ENCODE measurements around the gene CTAG2. TPM values are rescaled to one million over a fixed set of nuclear protein-coding genes. Genes with fewer than 3 reads are reported as not detected.

Gene CTAG2
- not detected in 2 replicates for total RNA-seq

GRCh38 chrX:154653413-154653812 lies at the start of gene CTAG2:
Gene CTAG2 (minus strand): TSS chrX:154653579. CDS start chrX:154653515, 64 bp downstream.

GRCh38 chrX:154619182-154619581 lies 34.2 kb downstream of the CTAG2 start, which contains the start of gene CTAG1B:
Gene CTAG1B (minus strand): TSS chrX:154619282. CDS start chrX:154619218, 64 bp downstream.

Other genes starting within 250 kb of the CTAG2 start
- 128 and 141 TPM in 2 replicates for gene DNASE1L1, start 244.3 kb downstream of the CTAG2 start, total RNA-seq
- gene TAFAZZIN, start 242.0 kb downstream of the CTAG2 start, total RNA-seq: 13.3 and 16.0 TPM in 2 replicates
- 55.6 and 70.9 TPM in 2 replicates for gene ATP6AP1, start 224.9 kb downstream of the CTAG2 start, total RNA-seq
- 90.6 and 111 TPM in 2 replicates for gene GDI1, start 216.4 kb downstream of the CTAG2 start, total RNA-seq
- gene FAM50A, start 209.4 kb downstream of the CTAG2 start, total RNA-seq: 107 and 133 TPM in 2 replicates
- gene PLXNA3, start 195.3 kb downstream of the CTAG2 start, total RNA-seq: 20.3 and 22.1 TPM in 2 replicates
- 14.2 and 20.3 TPM in 2 replicates for gene LAGE3, start 174.3 kb downstream of the CTAG2 start, total RNA-seq
- 35.7 and 43.7 TPM in 2 replicates for gene UBL4A, start 167.0 kb downstream of the CTAG2 start, total RNA-seq
- gene SLC10A3, start 162.9 kb downstream of the CTAG2 start, total RNA-seq: 15.9 and 16.5 TPM in 2 replicates
- gene FAM3A, start 137.3 kb downstream of the CTAG2 start, total RNA-seq: 29.7 and 31.0 TPM in 2 replicates
- 73.5 and 79.2 TPM in 2 replicates for gene G6PD, start 106.7 kb downstream of the CTAG2 start, total RNA-seq
- gene IKBKG, start 106.0 kb downstream of the CTAG2 start, total RNA-seq: 13.6 and 13.8 TPM in 2 replicates
- gene CTAG1A, start 68.4 kb downstream of the CTAG2 start, total RNA-seq: not detected in 2 replicates
- gene CTAG1B, start 34.3 kb downstream of the CTAG2 start, total RNA-seq: not detected in 2 replicates
- gene GAB3, start 97.5 kb upstream of the CTAG2 start, total RNA-seq: 3.2 and 4.1 TPM in 2 replicates
- 26.3 and 42.4 TPM in 2 replicates for gene DKC1, start 109.3 kb upstream of the CTAG2 start, total RNA-seq
- gene MPP1, start 151.9 kb upstream of the CTAG2 start, total RNA-seq: 19.9 and 23.0 TPM in 2 replicates
- gene SMIM9, start 181.1 kb upstream of the CTAG2 start, total RNA-seq: not detected in 2 replicates
- 2.0 and 2.8 TPM in 2 replicates for gene F8A1, start 232.8 kb upstream of the CTAG2 start, total RNA-seq

All from aortic smooth muscle cell (primary cell).